ENCODE data around the gene DNALI1.

DNA sequence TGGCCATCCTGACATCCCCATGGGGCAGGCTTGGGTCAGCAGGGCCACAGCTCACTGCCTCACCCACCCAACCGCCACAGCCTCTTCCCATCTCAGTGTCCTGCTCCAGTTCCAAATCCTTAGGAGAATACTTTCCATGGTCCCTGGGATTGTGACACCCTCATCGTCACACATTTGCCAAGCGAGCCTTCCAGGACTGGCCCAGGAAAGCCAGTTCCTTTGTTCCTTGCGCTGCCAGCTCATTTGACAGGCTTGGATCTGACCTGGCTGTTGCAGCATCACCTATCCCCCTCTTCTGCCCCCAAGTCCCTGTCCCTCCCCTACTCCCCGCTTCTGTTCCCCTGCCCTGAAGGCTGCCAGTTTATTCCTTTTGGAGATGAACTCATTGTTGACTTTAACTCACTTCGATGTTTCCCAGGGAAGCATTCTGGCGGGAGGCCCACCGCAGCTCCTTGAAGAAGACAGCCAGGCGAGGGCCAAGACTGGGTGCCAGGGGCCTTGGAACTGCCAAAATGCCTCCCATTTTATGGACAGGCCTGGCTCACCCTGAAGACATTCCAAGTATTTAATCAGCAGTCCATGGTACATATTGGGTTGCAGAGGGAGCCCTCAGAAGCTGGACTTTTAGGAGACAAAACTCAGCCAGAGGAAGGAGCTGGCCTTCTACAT, 49.2 kb downstream of the DNALI1 start:
- TF ChIP-seq ZNF274 (IDR thresholded peaks at IDR 0.05; ENCODE audit: low read length): no peak
- TF ChIP-seq ZNF274 (tag by site-specific recombination; IDR thresholded peaks at IDR 0.05; ENCODE audit: borderline replicate concordance): no peak
- TF ChIP-seq, protein P1, sequence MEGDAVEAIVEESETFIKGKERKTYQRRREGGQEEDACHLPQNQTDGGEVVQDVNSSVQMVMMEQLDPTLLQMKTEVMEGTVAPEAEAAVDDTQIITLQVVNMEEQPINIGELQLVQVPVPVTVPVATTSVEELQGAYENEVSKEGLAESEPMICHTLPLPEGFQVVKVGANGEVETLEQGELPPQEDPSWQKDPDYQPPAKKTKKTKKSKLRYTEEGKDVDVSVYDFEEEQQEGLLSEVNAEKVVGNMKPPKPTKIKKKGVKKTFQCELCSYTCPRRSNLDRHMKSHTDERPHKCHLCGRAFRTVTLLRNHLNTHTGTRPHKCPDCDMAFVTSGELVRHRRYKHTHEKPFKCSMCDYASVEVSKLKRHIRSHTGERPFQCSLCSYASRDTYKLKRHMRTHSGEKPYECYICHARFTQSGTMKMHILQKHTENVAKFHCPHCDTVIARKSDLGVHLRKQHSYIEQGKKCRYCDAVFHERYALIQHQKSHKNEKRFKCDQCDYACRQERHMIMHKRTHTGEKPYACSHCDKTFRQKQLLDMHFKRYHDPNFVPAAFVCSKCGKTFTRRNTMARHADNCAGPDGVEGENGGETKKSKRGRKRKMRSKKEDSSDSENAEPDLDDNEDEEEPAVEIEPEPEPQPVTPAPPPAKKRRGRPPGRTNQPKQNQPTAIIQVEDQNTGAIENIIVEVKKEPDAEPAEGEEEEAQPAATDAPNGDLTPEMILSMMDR (tag by site-specific recombination; IDR thresholded peaks at IDR 0.05): no peak
- TF ChIP-seq, protein P2, sequence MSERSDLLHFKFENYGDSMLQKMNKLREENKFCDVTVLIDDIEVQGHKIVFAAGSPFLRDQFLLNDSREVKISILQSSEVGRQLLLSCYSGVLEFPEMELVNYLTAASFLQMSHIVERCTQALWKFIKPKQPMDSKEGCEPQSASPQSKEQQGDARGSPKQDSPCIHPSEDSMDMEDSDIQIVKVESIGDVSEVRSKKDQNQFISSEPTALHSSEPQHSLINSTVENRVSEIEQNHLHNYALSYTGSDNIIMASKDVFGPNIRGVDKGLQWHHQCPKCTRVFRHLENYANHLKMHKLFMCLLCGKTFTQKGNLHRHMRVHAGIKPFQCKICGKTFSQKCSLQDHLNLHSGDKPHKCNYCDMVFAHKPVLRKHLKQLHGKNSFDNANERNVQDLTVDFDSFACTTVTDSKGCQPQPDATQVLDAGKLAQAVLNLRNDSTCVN (tag by site-specific recombination; optimal IDR thresholded peaks at IDR 0.05): no peak
- TF ChIP-seq ZNF501 (tag by site-specific recombination; IDR thresholded peaks at IDR 0.05): no peak
- no peak for TF ChIP-seq KLF10 (tag by site-specific recombination; IDR thresholded peaks at IDR 0.05)
- TF ChIP-seq YY2 (tag by site-specific recombination; IDR thresholded peaks at IDR 0.05): no peak
- TF ChIP-seq, protein P3, sequence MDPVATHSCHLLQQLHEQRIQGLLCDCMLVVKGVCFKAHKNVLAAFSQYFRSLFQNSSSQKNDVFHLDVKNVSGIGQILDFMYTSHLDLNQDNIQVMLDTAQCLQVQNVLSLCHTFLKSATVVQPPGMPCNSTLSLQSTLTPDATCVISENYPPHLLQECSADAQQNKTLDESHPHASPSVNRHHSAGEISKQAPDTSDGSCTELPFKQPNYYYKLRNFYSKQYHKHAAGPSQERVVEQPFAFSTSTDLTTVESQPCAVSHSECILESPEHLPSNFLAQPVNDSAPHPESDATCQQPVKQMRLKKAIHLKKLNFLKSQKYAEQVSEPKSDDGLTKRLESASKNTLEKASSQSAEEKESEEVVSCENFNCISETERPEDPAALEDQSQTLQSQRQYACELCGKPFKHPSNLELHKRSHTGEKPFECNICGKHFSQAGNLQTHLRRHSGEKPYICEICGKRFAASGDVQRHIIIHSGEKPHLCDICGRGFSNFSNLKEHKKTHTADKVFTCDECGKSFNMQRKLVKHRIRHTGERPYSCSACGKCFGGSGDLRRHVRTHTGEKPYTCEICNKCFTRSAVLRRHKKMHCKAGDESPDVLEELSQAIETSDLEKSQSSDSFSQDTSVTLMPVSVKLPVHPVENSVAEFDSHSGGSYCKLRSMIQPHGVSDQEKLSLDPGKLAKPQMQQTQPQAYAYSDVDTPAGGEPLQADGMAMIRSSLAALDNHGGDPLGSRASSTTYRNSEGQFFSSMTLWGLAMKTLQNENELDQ (tag by site-specific recombination; IDR thresholded peaks at IDR 0.05; ENCODE audit: low read depth): no peak
- TF ChIP-seq ZNF777 (tag by site-specific recombination; IDR thresholded peaks at IDR 0.05; ENCODE audit: borderline replicate concordance): no peak
- TF ChIP-seq, protein P4, sequence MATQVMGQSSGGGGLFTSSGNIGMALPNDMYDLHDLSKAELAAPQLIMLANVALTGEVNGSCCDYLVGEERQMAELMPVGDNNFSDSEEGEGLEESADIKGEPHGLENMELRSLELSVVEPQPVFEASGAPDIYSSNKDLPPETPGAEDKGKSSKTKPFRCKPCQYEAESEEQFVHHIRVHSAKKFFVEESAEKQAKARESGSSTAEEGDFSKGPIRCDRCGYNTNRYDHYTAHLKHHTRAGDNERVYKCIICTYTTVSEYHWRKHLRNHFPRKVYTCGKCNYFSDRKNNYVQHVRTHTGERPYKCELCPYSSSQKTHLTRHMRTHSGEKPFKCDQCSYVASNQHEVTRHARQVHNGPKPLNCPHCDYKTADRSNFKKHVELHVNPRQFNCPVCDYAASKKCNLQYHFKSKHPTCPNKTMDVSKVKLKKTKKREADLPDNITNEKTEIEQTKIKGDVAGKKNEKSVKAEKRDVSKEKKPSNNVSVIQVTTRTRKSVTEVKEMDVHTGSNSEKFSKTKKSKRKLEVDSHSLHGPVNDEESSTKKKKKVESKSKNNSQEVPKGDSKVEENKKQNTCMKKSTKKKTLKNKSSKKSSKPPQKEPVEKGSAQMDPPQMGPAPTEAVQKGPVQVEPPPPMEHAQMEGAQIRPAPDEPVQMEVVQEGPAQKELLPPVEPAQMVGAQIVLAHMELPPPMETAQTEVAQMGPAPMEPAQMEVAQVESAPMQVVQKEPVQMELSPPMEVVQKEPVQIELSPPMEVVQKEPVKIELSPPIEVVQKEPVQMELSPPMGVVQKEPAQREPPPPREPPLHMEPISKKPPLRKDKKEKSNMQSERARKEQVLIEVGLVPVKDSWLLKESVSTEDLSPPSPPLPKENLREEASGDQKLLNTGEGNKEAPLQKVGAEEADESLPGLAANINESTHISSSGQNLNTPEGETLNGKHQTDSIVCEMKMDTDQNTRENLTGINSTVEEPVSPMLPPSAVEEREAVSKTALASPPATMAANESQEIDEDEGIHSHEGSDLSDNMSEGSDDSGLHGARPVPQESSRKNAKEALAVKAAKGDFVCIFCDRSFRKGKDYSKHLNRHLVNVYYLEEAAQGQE (tag by site-specific recombination; IDR thresholded peaks at IDR 0.05): no peak

All from HEK293 (cell line).